ENCODE data around the gene NOTCH2.
"Not testable (repeated sequence)": the region's sequence is repeated elsewhere in the genome, so short reads cannot be mapped to it uniquely, and the experiment has no call there.

DNA sequence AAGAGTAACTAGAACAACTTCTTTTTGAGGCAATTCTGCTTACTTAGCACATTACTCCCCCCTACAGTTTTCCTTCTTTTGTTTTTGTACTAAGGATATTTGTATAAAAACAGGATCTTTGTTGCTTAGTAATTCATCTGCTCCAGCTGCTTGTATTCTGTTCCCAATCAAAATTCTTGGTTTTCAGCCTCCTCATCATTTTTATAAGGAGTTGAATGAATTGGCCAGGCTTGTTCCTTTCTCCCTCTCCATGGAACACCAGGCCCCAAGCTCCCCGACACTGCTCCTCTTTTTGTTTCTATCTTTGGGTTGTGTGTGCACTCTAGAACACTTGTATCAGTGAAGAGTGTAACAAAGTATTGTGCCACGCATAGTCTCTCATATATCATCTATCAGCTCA lies 73.5 kb downstream of the NOTCH2 start:
- TF ChIP-seq, protein P1, sequence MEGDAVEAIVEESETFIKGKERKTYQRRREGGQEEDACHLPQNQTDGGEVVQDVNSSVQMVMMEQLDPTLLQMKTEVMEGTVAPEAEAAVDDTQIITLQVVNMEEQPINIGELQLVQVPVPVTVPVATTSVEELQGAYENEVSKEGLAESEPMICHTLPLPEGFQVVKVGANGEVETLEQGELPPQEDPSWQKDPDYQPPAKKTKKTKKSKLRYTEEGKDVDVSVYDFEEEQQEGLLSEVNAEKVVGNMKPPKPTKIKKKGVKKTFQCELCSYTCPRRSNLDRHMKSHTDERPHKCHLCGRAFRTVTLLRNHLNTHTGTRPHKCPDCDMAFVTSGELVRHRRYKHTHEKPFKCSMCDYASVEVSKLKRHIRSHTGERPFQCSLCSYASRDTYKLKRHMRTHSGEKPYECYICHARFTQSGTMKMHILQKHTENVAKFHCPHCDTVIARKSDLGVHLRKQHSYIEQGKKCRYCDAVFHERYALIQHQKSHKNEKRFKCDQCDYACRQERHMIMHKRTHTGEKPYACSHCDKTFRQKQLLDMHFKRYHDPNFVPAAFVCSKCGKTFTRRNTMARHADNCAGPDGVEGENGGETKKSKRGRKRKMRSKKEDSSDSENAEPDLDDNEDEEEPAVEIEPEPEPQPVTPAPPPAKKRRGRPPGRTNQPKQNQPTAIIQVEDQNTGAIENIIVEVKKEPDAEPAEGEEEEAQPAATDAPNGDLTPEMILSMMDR (IDR thresholded peaks at IDR 0.05): not testable (repeated sequence)
- TF ChIP-seq POLR2A (IDR thresholded peaks at IDR 0.05): not testable (repeated sequence)

Data from esophagus squamous epithelium (tissue), 4 donors.